GM13976 (cell line): ENCODE measurements around the gene AKAP12.

Experiments
- DNase-seq: peaks from one replicate; pipeline ENCODE4 v3.0.0; 2012; ENCODE audit warnings: low spot score
- in situ Hi-C: fragments of 300-500 bp; cut with MboI; formaldehyde crosslinking; loops from one replicate; pipeline ENCODE4 v1.12.0; 2022; ENCODE audit warnings: low sequenced_read_pairs, mixed read lengths, inconsistent platforms; ENCODE audit not compliant: unreplicated experiment
- TF ChIP-seq, protein P1 (sequence below): IDR thresholded peaks from 2 replicates; pipeline ENCODE4 v1.5.1; 2012; ENCODE audit warnings: borderline replicate concordance, mild to moderate bottlenecking; ENCODE audit not compliant: insufficient read depth; ENCODE audit errors: extremely low read depth, missing control alignments, control extremely low read depth

The AKAP12 gene, protein sequence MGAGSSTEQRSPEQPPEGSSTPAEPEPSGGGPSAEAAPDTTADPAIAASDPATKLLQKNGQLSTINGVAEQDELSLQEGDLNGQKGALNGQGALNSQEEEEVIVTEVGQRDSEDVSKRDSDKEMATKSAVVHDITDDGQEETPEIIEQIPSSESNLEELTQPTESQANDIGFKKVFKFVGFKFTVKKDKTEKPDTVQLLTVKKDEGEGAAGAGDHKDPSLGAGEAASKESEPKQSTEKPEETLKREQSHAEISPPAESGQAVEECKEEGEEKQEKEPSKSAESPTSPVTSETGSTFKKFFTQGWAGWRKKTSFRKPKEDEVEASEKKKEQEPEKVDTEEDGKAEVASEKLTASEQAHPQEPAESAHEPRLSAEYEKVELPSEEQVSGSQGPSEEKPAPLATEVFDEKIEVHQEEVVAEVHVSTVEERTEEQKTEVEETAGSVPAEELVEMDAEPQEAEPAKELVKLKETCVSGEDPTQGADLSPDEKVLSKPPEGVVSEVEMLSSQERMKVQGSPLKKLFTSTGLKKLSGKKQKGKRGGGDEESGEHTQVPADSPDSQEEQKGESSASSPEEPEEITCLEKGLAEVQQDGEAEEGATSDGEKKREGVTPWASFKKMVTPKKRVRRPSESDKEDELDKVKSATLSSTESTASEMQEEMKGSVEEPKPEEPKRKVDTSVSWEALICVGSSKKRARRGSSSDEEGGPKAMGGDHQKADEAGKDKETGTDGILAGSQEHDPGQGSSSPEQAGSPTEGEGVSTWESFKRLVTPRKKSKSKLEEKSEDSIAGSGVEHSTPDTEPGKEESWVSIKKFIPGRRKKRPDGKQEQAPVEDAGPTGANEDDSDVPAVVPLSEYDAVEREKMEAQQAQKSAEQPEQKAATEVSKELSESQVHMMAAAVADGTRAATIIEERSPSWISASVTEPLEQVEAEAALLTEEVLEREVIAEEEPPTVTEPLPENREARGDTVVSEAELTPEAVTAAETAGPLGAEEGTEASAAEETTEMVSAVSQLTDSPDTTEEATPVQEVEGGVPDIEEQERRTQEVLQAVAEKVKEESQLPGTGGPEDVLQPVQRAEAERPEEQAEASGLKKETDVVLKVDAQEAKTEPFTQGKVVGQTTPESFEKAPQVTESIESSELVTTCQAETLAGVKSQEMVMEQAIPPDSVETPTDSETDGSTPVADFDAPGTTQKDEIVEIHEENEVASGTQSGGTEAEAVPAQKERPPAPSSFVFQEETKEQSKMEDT (N-terminal part only)

GRCh38 chr6:151239603-151240035, at the start of gene AKAP12:
Gene AKAP12, plus strand, starts transcription at chr6:151239967. Its CDS starts 596 bp downstream, at chr6:151240563.
- in situ Hi-C loops, result no loop called here
- DNase-seq, result no peak
- TF ChIP-seq, protein P1, sequence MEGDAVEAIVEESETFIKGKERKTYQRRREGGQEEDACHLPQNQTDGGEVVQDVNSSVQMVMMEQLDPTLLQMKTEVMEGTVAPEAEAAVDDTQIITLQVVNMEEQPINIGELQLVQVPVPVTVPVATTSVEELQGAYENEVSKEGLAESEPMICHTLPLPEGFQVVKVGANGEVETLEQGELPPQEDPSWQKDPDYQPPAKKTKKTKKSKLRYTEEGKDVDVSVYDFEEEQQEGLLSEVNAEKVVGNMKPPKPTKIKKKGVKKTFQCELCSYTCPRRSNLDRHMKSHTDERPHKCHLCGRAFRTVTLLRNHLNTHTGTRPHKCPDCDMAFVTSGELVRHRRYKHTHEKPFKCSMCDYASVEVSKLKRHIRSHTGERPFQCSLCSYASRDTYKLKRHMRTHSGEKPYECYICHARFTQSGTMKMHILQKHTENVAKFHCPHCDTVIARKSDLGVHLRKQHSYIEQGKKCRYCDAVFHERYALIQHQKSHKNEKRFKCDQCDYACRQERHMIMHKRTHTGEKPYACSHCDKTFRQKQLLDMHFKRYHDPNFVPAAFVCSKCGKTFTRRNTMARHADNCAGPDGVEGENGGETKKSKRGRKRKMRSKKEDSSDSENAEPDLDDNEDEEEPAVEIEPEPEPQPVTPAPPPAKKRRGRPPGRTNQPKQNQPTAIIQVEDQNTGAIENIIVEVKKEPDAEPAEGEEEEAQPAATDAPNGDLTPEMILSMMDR, result no peak

GRCh38 chr6:151191527-151191926, 48.2 kb upstream of the AKAP12 start:
- in situ Hi-C loops, result no loop called here
- TF ChIP-seq, protein P1, result no peak
- no peak for DNase-seq

DNA sequence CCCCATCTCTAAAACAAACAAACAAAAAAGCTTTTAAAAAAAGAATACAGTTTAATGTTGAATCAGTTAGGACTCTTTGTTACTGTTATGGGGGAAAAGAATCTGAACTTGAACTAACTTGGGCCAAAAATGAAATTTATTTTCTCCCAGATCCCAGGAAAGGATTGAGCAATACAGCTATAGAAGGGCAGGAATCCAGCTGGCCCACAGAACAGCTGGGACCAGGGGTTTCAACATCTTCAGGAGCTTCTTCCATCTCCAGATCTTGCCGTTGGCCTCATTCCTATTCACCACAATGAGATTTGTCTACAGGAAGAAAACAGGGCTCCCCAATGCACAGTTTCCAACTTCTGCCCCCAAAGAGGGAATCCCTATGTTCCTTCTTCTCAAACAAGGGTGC, 43.2 kb upstream of the AKAP12 start:
- TF ChIP-seq, protein P1, result no peak
- in situ Hi-C loops, result no loop called here
- DNase-seq, result no peak

GRCh38 chr6:151197556-151197955, 42.2 kb upstream of the AKAP12 start:
- DNase-seq, result no peak
- TF ChIP-seq, protein P1, result no peak
- in situ Hi-C loops, result no loop called here

GRCh38 chr6:151199991-151200390, 39.8 kb upstream of the AKAP12 start:
- TF ChIP-seq, protein P1, result no peak
- DNase-seq, result no peak
- in situ Hi-C loops, result no loop called here
